Measurements from ENCODE around the gene TPRKB.
"Not testable (repeated sequence)": the region's sequence is repeated elsewhere in the genome, so short reads cannot be mapped to it uniquely, and the experiment has no call there.

Gene TPRKB

DNA sequence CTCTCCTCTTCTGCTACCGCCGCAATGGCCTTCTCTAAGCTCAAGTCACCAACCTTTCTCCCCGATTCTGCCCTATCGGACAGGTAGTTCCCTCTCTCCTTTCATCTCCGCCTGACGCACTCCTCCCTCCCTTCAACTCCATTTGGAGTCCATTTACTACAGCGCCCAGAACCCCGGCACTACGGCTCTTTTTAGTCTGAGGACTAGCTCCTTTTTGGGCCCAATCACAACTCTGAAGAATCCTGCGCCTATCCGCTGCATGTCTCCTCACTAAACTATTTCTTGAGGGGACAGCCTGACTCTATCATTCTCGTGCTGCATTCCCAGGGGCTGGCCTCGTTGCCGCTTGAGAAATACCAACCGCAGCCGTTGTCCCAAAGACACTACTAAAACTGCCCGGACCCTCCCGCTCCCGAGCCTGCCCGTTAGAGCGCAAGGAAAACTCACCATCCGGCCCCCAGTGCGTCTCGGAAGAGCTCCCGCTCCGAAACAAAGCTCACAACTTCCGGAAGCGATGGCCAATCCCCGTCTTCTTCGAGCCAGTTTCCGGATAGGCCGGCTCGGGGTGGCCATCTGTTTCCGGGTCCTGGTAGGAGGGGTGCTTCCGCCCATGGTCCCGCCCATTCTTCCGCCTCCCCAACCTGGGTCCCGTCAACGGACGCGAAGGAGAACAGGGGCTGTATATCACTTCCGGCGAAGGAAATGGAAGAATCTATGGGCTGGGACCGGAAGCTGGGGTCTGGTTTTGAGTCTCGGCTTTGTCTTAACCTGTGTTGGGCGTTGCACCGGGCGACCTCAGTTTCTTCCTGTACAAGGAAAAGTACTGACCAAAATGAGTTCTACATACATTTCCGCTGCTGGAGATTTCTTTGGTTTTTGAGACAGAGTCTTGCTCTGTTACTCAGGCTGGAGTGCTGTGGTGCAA, at the start of gene TPRKB:
TPRKB (minus strand) TSS at position 491 of the 925 bp plus-strand sequence. CDS start 2,776 bp downstream, outside the sequence.
- DNase-seq: peak; percentile 94

- not testable (repeated sequence) for DNase-seq
These were observed 46.7 kb upstream of the TPRKB start, which contains the start of gene C2orf78 for GRCh38 chr2:73783883-73784282. Gene C2orf78 (plus strand): TSS chr2:73784183. CDS start chr2:73784310, 127 bp downstream.

DNA sequence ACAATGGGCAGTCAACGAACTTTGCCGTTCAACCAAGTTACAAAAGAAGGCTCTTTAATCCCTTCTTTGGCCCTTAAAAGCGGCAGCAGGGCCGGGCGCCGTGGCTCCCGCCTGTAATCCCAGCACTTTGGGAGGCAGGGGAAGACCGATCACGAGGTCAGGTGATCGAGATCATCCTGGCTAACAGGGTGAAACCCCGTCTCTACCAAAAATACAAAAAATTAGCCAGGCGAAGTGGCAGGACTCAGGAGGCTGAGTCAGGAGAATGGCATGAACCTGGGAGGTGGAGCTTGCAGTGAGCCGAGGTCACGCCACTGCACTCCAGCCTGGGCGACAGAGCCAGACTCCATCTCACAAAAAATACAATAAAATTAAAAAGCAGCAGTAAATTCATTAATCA, 46.3 kb upstream of the TPRKB start:
- DNase-seq: not testable (repeated sequence)

- DNase-seq: no peak
These were observed 43.1 kb upstream of the TPRKB start for GRCh38 chr2:73780237-73780582.

DNA sequence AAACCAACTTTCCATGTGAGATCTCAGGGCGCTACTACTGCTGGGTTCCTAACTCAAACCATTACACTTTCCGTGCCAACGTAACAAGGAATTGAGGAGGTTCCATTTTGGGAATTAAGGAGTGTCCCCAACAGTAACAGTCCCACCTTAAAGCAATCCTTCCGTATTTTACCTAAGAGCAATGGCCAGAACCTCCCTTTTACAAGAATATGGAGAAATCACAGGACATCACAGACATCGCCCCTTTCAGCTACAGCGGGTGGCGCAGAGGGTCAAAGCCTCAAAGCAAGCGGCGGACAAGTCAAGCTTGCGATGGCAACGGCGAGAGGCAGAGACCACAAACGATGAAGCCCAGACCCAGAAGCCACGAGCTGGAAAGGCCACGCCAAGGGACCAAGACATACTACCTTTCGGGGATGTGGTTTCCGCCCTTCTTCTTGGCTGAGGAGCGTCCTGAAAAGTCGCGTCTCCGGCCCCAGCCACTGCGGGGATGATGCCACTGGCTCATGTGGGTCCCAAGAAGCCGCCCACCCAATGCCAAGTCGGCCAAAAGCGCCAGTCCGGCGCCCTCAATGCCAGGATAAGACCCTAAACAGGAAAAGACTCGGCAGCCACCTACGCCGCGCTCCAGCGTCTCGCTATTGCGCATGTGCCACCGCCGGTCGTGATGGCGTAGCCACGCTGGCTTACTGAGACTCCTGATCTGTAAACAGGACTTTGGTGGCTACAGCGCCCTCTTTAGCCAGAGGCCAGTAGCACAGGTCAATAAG, 42.5 kb upstream of the TPRKB start, which contains the start of gene DUSP11:
DUSP11 (minus strand) TSS at position 637 of the 770 bp plus-strand sequence; CDS start at position 508, 129 bp downstream.
- peak; percentile 87 for DNase-seq

- DNase-seq: not testable (repeated sequence)
These were observed 41.8 kb upstream of the TPRKB start for GRCh38 chr2:73778867-73779466.

DNA sequence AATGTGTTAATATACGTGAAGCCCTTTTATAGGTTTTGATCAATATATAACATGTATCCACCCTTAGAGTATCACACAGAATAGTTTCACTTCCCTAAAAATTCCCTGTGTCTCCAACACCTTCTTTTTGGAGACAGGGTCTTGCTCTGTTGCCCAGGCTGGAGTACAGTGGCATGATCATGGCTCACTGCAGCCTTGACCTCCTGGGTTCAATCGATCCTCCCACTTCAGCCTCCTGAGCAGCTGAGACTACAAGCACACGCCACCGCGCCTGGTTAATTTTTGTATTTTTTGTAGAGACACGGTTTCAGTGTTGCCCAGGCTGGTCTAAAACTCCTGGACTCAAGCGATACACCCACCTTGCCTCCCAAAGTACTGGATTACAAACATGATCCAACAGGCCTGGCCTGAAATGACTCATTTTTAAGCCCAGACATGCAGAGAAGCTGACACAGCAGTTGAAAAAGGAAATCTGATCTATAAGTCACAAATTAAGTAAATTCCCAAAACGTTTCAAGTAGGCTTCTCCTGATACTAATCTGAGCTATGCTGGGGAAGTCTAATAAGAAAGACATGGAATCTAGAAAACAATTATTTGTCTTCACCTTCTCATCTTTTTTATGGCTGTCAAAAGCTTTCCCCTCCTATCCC, 39.8 kb upstream of the TPRKB start:
- DNase-seq: no peak

- no peak for DNase-seq
These were observed 39.2 kb upstream of the TPRKB start for GRCh38 chr2:73776381-73776780.

GRCh38 chr2:73772819-73773218, 35.7 kb upstream of the TPRKB start:
- no peak for DNase-seq

GRCh38 chr2:73770725-73771124, 33.6 kb upstream of the TPRKB start:
- no peak for DNase-seq

GRCh38 chr2:73766994-73767393, 29.8 kb upstream of the TPRKB start:
- no peak for DNase-seq

- DNase-seq: no peak
These were observed 29.2 kb upstream of the TPRKB start for GRCh38 chr2:73766349-73766748.

DNA sequence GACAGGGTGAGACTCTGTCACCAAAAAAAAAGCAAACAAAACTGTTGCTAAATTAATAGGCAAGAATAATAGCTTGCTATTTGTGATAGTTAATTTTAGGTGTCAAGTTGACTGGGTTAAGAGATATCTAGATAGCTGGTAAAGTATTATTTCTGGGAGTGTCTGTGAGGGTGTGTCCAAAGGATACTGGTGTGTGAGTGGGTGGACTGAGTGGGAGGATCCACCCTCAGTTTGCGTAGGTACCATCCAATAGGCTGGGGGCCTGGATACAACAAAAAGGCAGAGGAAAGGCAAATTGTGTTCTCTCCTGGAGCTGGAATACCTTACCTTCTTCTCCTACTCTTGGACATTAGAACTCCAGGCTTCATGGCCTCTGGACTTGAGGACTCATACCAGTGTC, 27.8 kb upstream of the TPRKB start:
- no peak for DNase-seq

DNA sequence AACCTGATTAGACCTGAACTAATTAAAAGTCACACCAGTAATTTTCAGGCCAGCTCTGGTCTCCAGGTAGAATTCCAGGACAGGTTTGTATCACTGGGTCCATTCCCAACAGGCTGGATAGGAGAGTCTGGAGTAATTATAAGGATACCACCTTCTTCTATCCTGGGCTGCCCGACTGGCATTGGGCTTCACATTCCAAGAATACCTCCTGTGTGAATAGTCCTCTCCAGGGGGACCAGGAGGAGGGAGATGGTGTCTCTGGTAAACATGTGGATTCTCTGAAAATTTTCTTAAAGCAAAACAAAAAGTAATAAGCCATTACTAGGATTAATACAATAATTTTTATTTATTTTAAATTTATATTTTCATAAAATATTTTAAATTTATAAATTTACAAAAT, 25.4 kb upstream of the TPRKB start:
- DNase-seq: no peak

DNA sequence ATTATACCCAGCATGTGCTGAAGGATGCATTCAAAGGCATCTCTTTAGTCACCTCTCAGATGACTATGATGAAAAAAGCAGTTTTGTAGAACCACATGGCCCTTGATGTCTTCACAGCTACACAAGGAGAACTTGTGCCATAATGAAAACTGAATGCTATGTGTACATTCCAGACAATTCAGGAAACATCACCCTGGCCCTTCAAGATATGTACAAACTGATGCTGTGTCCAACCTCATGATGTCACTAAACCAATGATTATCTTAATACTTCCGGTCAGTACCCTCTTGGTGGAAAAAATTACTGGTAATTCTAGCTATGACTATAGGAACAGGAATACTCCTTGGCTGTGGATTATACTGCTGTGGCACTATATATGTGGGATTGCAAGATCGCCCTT, 22.8 kb upstream of the TPRKB start:
- DNase-seq: no peak

DNA sequence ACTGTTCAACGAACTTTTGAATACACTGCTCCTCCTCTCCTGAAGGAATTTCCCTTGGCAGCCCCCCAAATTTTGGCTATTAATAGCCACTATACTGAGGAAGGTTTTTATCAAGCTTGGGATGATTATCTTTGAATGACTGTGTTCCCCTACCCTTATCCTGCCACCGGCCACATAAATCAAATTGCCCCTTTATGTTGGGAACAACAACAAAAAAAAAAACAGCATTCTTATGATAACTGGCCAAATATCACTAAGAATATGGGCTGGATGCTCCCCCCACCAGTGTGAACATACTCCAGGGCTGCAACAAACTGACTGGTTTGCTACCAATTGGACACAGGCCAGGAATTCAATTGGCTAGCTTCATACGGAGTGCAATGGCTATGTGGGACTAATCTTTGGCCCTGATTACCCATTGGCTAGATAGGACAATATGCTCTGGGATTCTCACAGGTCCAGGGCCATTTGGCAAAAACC, 22.2 kb upstream of the TPRKB start:
- no peak for DNase-seq

DNA sequence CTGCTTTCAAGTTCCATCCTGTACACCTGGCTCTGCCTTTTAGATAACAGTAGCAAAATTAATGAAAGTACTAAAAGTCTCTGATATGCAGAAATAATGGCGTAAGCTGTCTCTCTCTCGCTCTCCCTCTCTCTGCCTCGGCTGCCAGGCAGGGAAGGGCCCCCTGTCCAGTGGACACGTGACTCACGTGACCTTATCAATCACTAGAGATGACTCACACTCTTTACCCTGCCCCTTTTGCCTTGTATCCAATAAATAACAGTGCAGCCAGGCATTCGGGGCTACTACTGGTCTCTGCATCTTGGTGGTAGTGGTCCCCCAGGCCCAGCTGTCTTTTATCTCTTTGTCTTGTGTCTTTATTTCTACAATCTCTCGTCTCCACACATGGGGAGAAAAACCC, 17.2 kb upstream of the TPRKB start:
- not testable (repeated sequence) for DNase-seq

DNA sequence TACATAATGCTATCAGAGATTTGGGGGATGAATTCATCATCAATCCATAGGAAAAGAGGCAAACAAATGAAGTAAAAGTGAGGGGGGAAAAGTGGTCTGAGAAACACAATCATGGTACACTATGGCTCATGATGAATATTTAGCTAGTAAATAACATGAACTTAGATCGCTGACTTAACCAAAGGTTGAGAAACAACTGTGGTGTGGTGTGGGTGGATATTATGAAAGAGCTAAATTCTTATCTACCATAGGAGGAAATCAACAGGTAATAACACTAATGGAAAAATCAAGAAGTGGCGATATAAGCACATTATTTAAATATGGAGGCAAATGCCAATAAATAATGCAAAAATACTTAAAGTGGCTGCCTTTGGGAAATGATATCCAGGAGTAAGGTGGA, 12.2 kb upstream of the TPRKB start:
- DNase-seq: no peak

GRCh38 chr2:73746877-73747208, 9.7 kb upstream of the TPRKB start:
- no peak for DNase-seq

GRCh38 chr2:73746015-73746876, 9.1 kb upstream of the TPRKB start:
- DNase-seq: no peak

DNA sequence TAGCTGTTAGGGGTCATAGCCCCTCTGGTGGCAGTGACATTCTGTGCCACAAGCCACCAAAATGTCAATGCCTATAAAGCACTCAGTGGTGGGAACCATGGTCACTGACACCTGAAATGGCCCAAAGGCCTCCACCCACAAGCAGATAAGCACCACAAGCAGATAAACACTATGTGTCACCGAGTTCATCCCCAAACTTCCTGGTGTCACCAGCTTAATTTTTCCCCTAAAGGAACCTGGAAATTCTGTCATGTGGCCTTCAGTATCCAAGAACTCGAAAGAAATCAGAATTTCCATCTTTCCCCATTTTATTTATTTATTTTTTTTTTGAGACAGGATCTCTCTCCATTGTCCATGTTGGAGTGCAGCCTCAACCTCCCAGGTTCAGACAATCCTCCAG, 3.6 kb upstream of the TPRKB start:
- DNase-seq: no peak

DNA sequence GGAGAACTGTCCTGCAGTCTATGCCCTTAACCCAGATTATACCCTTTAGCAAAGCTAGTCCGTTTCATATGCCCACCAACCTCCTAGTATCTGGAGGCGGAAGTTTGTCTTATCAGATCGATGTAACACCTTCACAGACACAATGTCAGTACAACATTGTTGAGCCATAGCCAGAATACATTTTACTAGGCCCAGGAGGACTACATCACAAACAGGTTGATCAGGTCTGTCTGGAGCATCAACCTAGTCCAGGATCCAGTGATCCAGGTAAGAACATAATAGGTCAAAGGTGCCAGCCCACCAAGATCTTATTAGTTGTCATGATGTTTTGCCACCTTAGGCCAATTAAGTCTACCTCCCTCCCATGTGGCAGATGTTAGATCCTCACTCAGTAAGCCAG, 2.0 kb upstream of the TPRKB start:
- DNase-seq: no peak
